NB4 (cell line): Measurements from ENCODE around the gene MRC2.

Source experiments
- DNase-seq: peaks from one replicate; pipeline ENCODE4 v3.0.0; 2010; ENCODE audit warnings: low read depth
- H3K4me3 ChIP-seq: one replicate; pipeline ENCODE4 v1.5.1; 2011; ENCODE audit warnings: mild to moderate bottlenecking, low read depth, low read length, moderate library complexity
- MAX ChIP-seq: IDR thresholded peaks from 2 replicates; pipeline ENCODE4 v1.6.1; 2011; ENCODE audit warnings: low read depth, low read length
- MYC ChIP-seq: IDR thresholded peaks from 2 replicates; pipeline ENCODE4 v1.6.1; 2011; ENCODE audit warnings: low read depth, low read length
- POLR2A ChIP-seq: IDR thresholded peaks from 2 replicates; pipeline ENCODE4 v1.6.1; 2011; ENCODE audit warnings: mild to moderate bottlenecking; ENCODE audit not compliant: insufficient read length; ENCODE audit errors: extremely low read depth
- TF ChIP-seq, protein P1 (sequence below): IDR thresholded peaks from one replicate; pipeline ENCODE4 v1.5.1; 2012; ENCODE audit warnings: low read depth, low read length

Gene MRC2

GRCh38 chr17:62676231-62676943, 48.9 kb downstream of the MRC2 start:
- no peak overlapping the region for H3K4me3 ChIP-seq
- TF ChIP-seq MAX (no peak), POLR2A (no peak), MYC (no peak)
- TF ChIP-seq, protein P1, sequence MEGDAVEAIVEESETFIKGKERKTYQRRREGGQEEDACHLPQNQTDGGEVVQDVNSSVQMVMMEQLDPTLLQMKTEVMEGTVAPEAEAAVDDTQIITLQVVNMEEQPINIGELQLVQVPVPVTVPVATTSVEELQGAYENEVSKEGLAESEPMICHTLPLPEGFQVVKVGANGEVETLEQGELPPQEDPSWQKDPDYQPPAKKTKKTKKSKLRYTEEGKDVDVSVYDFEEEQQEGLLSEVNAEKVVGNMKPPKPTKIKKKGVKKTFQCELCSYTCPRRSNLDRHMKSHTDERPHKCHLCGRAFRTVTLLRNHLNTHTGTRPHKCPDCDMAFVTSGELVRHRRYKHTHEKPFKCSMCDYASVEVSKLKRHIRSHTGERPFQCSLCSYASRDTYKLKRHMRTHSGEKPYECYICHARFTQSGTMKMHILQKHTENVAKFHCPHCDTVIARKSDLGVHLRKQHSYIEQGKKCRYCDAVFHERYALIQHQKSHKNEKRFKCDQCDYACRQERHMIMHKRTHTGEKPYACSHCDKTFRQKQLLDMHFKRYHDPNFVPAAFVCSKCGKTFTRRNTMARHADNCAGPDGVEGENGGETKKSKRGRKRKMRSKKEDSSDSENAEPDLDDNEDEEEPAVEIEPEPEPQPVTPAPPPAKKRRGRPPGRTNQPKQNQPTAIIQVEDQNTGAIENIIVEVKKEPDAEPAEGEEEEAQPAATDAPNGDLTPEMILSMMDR = no peak
- no peak for DNase-seq

GRCh38 chr17:62676952-62677596, 49.6 kb downstream of the MRC2 start:
- H3K4me3 ChIP-seq = no peak overlapping the region
- no peak for DNase-seq
- TF ChIP-seq MYC (no peak), MAX (no peak), POLR2A (no peak)
- TF ChIP-seq, protein P1 = no peak

GRCh38 chr17:62678214-62678919, 50.9 kb downstream of the MRC2 start:
- no peak for TF ChIP-seq MYC
- TF ChIP-seq, protein P1 = no peak
- TF ChIP-seq MAX = no peak
- no peak for TF ChIP-seq POLR2A
- no peak for DNase-seq
- H3K4me3 ChIP-seq = no peak overlapping the region

GRCh38 chr17:62679866-62680377, 52.5 kb downstream of the MRC2 start:
- no peak for DNase-seq
- no peak for TF ChIP-seq POLR2A
- TF ChIP-seq, protein P1 = no peak
- TF ChIP-seq MYC = no peak
- TF ChIP-seq MAX = no peak
- no peak overlapping the region for H3K4me3 ChIP-seq

DNA sequence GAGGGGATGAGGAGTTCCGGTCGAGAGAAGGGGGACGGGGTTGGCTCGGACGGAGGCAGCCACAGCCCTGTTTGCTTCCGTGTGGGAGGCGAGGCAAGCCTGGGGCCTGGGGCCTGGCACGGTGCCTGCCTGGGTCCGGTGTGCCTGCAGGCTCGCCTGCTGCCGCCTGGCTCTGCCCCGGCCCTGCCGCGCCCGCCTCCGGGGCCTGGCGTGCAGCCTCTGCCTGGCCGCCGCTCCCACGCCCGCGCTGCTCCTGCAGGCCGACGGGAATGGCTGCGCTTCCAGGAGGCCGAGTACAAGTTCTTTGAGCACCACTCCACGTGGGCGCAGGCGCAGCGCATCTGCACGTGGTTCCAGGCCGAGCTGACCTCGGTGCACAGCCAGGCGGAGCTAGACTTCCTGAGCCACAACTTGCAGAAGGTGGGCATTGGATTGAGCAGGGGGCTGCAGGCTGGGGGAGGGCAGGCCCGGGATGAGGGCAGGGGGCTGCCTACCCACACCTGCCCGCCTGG, 53.1 kb downstream of the MRC2 start:
- no peak for DNase-seq
- H3K4me3 ChIP-seq = no peak overlapping the region
- TF ChIP-seq POLR2A (no peak), MAX (no peak), MYC (no peak)
- TF ChIP-seq, protein P1 = no peak
